Measurements from ENCODE around the gene FBXO2.

FBXO2 gene

DNA sequence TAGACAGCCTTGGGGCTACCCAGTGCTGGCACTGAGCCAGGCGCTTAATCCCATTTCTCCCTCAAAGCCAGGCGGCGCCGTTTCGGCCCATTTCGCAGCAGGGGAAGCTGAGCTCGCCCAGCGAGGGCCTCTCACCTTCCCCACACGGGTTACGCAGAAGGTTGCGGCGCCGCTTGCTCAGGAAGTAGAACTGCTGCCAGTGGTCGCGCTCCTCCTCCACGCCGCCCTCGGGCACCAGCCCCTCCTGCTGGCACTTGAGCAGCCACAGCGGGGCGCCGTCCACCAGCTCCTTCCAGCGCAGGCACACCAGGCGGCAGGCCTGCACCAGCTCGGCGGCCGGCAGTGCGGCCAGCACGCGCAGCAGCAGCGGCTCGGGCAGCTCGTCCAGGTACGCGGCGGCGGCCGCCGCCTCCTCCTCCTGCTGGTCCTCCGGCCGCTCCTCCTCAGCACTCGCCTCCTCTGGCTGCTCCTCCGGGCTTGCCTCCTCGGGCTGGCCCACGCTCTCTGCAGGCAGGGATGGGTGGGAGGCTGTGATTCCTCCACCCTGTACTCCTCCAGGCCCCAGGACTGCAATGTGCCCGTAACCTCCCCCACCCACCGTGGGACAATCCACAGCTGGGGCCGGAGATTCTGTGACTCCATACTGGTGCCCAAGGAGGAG, 3.8 kb downstream of the FBXO2 start:
- Histone ChIP-seq H3K9me3 (replicated peaks; ENCODE audit: insufficient read depth, low read length) (no peaks in the 10 kb centered on the region), H3K9ac (ENCODE audit: low read length) (peak overlapping the region; percentile 43; the same call in 1 of the 2 replicates), H3K27me3 (replicated peaks; ENCODE audit: insufficient read depth, low read length) (no peaks in the 10 kb centered on the region; the same call in 1 of the 2 replicates), H3K4me3 (ENCODE audit: low read length) (peak overlapping the region; percentile 57), H4K20me1 (ENCODE audit: insufficient read depth, low read length) (no peaks in the 10 kb centered on the region), H3F3A (ENCODE audit: insufficient read depth, low read length) (no peaks in the 10 kb centered on the region; the same call in 1 of the 2 replicates), H3K79me2 (ENCODE audit: low read length) (no peaks in the 10 kb centered on the region), H3K4me2 (ENCODE audit: low read depth, low read length) (peak overlapping the region; percentile 93), H3K36me3 (replicated peaks; ENCODE audit: insufficient read depth, low read length) (no peaks in the 10 kb centered on the region), H3K9me2 (replicated peaks; ENCODE audit: insufficient read depth, low read length) (no peaks in the 10 kb centered on the region), H3K27ac (ENCODE audit: low read length) (no peak overlapping the region), H2AFZ (ENCODE audit: low read length) (peak overlapping the region; percentile 84), H3K4me1 (ENCODE audit: low read length) (peaks cover 15% of the 10 kb centered on the region)
- peak; percentile 91 for DNase-seq
- no peak for TF ChIP-seq EZH2 (optimal IDR thresholded peaks at IDR 0.05; ENCODE audit: low read depth, low read length)
- TF ChIP-seq EZH2phosphoT487 (IDR thresholded peaks at IDR 0.05; ENCODE audit: low read length), result no peak
- TF ChIP-seq, protein P1, sequence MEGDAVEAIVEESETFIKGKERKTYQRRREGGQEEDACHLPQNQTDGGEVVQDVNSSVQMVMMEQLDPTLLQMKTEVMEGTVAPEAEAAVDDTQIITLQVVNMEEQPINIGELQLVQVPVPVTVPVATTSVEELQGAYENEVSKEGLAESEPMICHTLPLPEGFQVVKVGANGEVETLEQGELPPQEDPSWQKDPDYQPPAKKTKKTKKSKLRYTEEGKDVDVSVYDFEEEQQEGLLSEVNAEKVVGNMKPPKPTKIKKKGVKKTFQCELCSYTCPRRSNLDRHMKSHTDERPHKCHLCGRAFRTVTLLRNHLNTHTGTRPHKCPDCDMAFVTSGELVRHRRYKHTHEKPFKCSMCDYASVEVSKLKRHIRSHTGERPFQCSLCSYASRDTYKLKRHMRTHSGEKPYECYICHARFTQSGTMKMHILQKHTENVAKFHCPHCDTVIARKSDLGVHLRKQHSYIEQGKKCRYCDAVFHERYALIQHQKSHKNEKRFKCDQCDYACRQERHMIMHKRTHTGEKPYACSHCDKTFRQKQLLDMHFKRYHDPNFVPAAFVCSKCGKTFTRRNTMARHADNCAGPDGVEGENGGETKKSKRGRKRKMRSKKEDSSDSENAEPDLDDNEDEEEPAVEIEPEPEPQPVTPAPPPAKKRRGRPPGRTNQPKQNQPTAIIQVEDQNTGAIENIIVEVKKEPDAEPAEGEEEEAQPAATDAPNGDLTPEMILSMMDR (IDR thresholded peaks at IDR 0.05; ENCODE audit: low read length), result peak; percentile 90

DNA sequence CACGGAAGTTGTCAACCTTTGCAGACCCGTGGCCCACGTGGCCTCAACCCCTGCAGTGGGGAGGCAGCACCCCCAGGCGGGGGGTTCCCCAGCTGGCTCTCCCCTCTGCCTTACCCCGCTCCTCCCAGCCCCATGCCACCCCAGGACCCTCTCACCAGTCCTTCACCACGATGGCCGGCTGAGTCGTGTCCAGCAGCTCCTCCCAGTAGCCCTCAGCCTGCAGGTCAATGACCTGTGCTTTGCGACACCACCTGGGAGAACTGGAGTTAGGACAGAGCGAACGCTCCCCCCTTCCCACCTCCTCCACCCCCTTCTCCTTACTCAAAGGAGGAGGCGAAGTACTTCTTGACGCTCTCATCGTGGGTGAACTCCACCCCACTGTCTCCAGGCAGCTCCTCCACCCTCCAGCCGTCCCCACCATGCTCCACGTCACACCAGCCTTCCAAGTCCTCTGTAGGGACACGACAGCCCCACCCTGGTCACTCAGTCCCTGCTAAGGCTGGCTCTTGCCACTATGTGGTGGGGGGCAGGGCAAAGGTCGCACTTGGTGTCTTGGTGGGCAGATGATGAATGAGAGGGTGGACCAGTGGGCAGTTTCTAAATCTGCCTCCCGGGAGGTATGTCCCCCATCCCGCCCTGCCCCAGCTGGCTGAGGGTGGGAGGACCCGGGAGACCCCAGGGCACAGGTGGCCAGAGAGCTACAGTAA, 4.5 kb downstream of the FBXO2 start:
- Histone ChIP-seq H3F3A (ENCODE audit: insufficient read depth, low read length) (no peaks in the 10 kb centered on the region; the same call in 1 of the 2 replicates), H3K27me3 (replicated peaks; ENCODE audit: insufficient read depth, low read length) (no peaks in the 10 kb centered on the region; the same call in 1 of the 2 replicates), H3K4me2 (ENCODE audit: low read depth, low read length) (peak overlapping the region; percentile 93; the same call in 1 of the 2 replicates), H3K9ac (ENCODE audit: low read length) (no peak overlapping the region), H3K4me3 (ENCODE audit: low read length) (peak overlapping the region; percentile 57; the same call in 1 of the 2 replicates), H2AFZ (ENCODE audit: low read length) (peak overlapping the region; percentile 84; the same call in 1 of the 2 replicates), H3K9me2 (replicated peaks; ENCODE audit: insufficient read depth, low read length) (no peaks in the 10 kb centered on the region), H3K36me3 (replicated peaks; ENCODE audit: insufficient read depth, low read length) (no peaks in the 10 kb centered on the region), H4K20me1 (ENCODE audit: insufficient read depth, low read length) (no peaks in the 10 kb centered on the region), H3K79me2 (ENCODE audit: low read length) (no peaks in the 10 kb centered on the region), H3K4me1 (ENCODE audit: low read length) (peaks cover 15% of the 10 kb centered on the region), H3K9me3 (replicated peaks; ENCODE audit: insufficient read depth, low read length) (no peaks in the 10 kb centered on the region), H3K27ac (ENCODE audit: low read length) (no peak overlapping the region)
- DNase-seq, result no peak
- no peak for TF ChIP-seq EZH2phosphoT487 (IDR thresholded peaks at IDR 0.05; ENCODE audit: low read length)
- TF ChIP-seq EZH2 (optimal IDR thresholded peaks at IDR 0.05; ENCODE audit: low read depth, low read length), result no peak
- TF ChIP-seq, protein P1 (IDR thresholded peaks at IDR 0.05; ENCODE audit: low read length), result no peak

DNA sequence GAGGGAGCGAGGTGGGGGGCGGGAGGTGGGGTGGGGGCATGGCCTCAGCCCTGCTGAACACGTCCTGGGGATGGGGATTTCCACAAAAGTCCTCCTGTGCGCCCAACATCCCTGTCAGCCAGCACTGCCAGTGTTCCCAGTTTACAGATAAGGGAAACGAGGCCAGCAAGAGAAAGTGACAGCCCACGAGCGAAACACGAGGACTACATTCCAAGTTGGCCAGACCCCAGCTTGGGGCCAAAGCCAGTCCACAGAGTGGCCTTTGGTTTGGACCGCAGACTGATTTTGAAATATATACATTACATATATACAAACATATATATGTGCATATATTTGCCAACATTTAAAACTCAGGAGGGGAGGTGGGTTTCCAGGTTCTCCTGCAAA, 5.0 kb downstream of the FBXO2 start:
- no peak for DNase-seq
- H3K9me2 ChIP-seq (replicated peaks; ENCODE audit: insufficient read depth, low read length), result no peaks in the 10 kb centered on the region
- no peaks in the 10 kb centered on the region for H3K9me3 ChIP-seq (replicated peaks; ENCODE audit: insufficient read depth, low read length)
- H3K27me3 ChIP-seq (replicated peaks; ENCODE audit: insufficient read depth, low read length), result no peaks in the 10 kb centered on the region; the same call in 1 of the 2 replicates
- no peaks in the 10 kb centered on the region for H3K36me3 ChIP-seq (replicated peaks; ENCODE audit: insufficient read depth, low read length)
- H3K4me3 ChIP-seq (ENCODE audit: low read length), result no peak overlapping the region
- H4K20me1 ChIP-seq (ENCODE audit: insufficient read depth, low read length), result no peaks in the 10 kb centered on the region
- H3K9ac ChIP-seq (ENCODE audit: low read length), result no peak overlapping the region
- no peak for TF ChIP-seq EZH2 (optimal IDR thresholded peaks at IDR 0.05; ENCODE audit: low read depth, low read length)
- no peak for TF ChIP-seq EZH2phosphoT487 (IDR thresholded peaks at IDR 0.05; ENCODE audit: low read length)
- TF ChIP-seq, protein P1 (IDR thresholded peaks at IDR 0.05; ENCODE audit: low read length), result no peak
- no peak overlapping the region for H3K4me2 ChIP-seq (ENCODE audit: low read depth, low read length)
- H3K27ac ChIP-seq (ENCODE audit: low read length), result no peak overlapping the region
- no peaks in the 10 kb centered on the region; the same call in 1 of the 2 replicates for H3F3A ChIP-seq (ENCODE audit: insufficient read depth, low read length)
- H3K79me2 ChIP-seq (ENCODE audit: low read length), result no peaks in the 10 kb centered on the region
- H2AFZ ChIP-seq (ENCODE audit: low read length), result no peak overlapping the region
- H3K4me1 ChIP-seq (ENCODE audit: low read length), result peaks cover 15% of the 10 kb centered on the region

Data from MM.1S (cell line).